Stimulated activated CD4-positive, alpha-beta T cell treated with anti-CD3 and anti-CD28 coated beads, TNF-alpha, amount 100 ng/mL, for 1 hour (primary cell): ENCODE measurements around the gene ZWILCH.
A peak's percentile ranks its signal among the peaks of the same experiment; 100 is the strongest.
"Not testable (repeated sequence)": the region's sequence is repeated elsewhere in the genome, so short reads cannot be mapped to it uniquely, and the experiment has no call there.

ENCODE experiments used
- DNase-seq, 3 donors: peaks; one replicate each; pipeline ENCODE4 v3.0.0-alpha.2; 2020; ENCODE audit warnings: low read depth in 3 of 3, low spot score in 1 of 3

The ZWILCH gene

DNA sequence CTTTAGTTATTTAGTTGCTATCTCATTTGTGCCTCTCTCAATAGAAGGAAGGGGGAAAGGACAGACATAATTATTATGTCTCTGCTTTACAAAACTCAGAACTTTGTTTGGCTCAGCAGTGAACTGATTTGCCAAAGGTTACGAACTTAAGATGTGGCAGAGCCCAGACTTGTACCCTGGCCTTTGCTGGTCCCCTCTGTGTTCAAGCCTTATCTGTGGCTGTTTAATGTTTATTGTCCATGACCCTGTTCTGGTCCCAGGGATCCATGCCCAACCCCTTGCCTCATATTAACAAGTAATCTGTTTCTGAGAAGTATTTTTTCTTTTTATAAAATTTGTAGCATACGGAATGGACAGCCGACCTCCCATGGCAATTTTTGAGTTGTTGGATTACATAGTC, 18.2 kb upstream of the ZWILCH start:
- no peak for DNase-seq

DNA sequence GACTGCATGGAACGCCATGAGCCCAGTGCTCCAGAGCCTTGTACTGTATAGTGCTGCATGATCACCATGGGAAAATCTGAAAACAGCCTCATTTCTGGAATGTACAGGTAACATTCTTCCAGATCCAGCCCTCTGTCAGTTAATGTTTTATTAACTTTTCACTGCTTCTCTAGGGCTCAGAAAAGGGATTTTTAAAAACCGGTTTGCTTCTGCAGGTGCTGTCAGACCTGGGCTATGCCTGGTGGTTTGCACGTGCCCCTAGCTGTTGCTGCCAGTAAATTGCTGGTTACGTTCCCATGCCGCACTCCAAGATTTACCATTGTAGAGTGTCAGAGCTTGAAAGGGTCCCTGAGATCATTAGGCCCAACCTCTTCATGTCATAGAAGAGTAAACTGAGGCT, 16.6 kb upstream of the ZWILCH start:
- no peak for DNase-seq

DNA sequence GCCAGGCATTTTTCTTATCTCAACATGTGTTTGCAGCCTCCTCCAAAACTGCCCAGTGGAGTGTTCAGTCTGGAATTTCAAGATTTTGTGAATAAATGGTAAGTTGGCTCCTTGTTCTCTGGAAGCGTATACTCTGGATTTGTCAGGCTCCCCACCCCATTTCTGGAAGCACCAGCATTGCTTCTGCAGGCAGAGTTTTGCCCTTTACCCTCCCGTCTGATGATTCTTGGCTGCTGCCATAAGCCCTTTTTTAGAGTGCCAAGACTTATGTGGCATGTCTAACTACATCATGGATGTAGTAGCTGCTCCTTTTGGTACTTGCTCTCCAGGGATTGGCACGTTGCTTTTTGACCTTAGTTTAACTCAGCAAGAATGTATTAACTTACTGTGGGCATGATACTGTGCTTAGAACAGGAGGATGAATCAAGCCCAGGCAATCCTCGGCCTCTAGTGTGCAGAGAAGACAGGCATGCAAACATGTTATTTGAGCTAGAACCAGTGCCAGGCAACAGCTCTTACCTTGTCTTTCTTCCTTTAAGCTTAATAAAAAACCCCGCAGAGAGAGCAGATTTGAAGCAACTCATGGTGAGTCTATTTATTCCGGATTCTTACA, 15.8 kb upstream of the ZWILCH start:
- no peak for DNase-seq

DNA sequence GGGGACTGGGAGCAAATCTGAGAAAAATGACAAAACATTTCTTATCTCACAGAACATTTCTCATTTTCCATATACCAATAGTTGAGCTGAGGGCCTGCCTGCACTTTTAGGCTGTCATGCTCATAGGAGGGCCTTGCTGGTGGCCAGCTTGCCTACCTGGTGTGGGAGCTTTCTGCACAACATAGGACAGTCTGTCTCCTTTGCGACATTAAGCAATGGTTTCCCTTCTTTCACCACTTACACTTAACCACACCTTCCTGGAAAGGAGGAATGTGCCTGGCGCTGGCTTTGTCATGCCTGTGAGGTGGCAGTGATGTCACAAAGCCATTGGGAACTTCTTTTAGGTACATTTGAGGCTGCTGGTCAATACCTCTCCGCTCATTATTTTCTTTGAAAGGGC, 13.3 kb upstream of the ZWILCH start:
- DNase-seq = no peak

DNA sequence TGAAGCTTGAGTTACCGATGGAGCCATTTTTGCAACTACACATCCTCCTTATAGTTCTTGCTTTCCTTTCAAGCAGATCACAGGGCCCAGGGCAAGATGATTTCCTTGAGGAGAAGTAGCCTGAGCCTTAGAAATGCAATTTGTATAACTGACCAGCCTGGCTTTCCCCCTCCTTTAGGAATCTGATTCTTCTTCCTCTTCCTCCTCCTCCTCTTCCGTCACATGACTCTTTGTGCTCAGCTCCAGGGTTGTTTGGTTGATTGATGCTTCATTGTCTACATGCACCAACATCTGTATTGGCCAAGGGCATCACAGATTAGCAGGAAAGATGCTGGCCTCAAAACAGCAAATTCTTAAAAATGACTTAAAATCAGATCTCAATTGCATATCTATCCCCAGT, 10.9 kb upstream of the ZWILCH start:
- DNase-seq = no peak

DNA sequence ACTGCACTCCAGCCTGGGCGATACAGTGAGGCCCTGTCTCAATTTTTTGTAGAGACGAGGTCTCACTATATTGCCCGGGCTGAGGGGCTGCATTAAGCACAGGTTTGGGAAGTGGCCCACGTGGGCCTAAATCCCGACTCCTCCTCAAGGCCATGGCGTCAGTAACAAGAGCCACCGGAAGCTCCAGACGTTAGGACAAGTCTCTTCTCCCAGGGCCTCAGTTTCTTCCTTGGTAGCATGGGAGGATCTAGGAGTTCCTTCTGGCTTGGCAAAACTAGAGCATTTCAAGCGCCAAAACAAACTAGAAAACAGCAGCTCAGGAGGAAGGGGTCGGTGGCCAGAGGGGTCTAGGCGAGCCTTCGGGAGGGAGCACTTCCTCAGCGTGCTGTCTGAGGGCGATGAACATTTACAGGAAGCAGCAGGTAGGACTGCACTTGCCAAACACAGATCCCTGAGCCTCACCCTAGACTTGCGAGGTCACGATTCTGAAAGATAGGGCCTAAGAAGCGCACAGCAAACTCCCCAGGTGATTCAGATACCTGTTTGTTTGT, 8.1 kb upstream of the ZWILCH start:
- DNase-seq = peak in 1 of 3 donors; percentile 7

DNA sequence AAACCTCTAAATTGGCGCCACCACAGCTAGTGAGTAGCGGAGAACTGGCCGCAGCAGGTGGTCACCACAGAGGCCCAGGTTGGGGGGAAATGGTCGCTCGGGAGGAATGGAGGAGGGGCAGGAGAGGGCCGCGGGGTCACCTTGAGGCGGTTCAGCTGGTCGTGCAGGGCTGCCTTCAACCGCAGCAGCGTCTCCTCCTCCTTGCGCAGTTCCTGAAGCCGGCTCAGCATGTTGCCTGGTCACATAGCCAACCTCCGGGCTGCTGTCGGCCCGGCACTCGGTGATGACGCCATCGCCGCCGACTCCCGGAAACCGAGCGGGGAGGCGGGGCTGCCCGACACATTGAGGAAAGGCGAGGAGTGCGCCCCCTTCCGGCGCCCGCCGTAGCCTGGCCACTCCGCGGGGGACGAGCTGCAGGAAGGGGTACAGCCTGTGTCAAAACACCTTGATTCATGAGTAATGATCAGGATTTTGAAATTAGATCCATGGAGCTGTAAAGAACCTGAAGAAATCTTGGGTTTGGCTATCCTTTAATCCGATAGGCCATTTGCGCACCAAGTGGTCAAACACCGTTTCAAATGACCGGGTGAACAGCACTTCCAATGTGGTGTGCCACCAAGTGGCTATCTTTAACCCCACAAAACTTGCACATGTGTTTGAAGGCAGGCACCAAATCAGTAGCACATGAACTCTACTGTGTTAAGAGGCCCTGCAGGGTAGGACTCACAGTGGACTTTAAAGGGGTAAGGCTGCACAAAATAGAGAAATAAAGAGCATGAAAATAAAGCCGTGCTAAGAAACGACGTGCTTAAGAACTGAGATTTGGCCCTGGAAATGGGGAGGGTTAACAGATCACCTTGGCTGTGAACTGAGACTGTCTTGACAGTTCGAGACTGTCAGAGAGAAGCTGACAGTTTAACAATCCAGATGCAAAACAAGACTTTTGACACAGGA, 7.3 kb upstream of the ZWILCH start, which contains the start of gene SNAPC5:
Gene SNAPC5, minus strand, starts transcription at position 261 of the 954 bp plus-strand sequence. Its CDS starts 31 bp downstream, at position 230.
- peak; percentile 89 to 99 (median 91) for DNase-seq

DNA sequence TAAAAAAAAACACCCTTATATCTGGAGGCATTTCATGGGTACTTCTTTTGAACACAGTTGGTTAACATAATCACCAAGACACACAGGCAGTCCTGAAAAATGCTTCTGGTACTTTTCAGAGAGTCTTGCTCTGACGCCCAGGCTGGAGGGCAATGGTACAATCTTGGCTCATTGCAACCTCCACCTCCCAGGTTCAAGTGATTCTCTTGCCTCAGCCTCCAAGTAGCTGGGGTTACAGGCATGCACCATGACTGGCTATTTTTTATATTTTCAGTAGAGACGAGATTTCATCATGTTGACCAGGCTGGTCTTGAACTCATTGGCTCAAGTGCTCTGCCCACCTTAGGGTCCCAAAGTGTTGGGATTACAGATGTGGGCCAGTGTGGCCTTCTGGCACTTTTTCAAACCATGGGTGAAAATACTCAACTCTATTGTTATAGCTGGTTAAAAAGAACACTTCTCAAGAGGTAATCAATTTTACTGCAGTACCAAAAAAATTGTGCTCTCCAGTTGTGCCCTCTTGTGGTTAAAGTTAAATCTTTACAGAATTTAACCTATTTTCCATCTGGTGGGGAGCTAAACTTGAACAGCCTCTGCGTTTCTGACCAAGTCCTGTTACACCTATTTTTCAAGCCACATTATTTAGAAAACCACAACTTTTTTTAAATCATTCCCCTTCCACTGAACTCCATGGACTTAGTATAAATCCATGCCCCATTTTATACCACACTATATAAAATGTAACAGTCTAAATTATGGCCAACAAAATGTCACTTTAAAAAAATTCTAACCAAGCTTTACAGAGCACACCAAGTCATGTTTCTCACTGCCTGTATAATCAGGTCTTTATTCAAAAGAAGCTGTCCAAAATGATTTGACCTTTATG, 6.4 kb upstream of the ZWILCH start:
- DNase-seq = no peak

DNA sequence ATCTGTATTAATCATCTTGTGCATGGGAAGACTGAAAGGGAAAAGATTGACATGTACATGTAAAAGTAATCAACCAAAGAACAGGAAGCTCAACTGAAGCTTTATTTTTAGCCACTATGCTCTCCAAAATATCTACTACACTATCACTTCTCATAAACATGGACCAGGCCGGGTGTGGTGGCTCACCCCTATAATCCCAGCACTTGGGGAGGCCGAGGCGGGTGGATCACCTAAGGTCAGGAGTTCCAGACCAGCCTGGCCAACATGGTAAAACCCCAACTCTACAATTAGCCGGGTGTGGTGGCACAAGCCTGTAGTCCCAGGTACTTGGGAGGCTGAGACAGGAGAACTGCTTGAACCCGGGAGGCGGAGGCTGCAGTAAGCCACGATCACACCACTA, 4.8 kb upstream of the ZWILCH start:
- not testable (repeated sequence) for DNase-seq

DNA sequence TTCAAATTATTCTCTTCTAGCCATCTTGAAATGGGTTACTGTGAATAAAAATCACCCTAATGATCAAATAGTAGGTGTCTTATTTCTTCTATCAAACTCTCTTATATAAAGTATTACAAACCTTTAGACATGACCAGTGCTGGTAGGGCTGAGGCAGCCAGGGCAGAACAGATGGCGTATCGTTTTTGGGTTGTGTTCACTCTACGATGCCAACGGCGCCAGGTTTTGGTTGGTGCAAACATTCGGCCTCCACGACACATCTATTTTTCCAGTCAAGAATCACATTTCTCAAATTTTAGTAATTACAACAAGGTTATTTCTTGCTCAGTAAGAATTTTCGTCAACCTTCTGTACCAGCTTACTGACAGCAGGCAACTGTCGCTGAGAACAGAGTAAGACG, 2.6 kb upstream of the ZWILCH start:
- DNase-seq = no peak

DNA sequence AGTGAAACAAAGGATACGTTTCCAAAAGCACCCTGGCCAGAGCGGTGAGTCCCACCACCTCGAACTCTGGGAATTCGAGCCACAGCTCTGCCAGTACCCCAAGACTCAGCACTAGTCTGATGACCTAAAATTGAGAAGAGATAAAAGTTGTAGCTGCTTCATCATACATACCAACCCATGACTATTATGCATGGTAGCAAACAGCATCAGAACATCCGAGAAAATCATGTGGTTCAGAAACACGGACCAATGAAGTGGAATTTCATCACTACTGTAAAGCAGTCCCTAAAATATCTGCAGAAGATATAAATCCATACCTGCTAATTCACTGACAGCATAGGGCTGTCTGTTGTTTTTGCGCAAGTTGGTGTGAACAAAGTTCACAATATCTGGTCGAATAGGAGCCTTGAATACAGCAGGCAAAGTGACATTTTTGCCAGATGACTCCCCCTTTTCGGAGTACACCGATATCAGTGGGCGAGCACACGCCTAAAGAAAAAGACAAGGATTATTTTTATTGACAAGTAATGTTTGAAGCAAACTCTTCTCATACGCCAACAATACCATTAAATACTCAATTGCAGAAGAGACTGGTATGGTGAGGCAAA, 2.0 kb upstream of the ZWILCH start:
- DNase-seq = not testable (repeated sequence)

DNA sequence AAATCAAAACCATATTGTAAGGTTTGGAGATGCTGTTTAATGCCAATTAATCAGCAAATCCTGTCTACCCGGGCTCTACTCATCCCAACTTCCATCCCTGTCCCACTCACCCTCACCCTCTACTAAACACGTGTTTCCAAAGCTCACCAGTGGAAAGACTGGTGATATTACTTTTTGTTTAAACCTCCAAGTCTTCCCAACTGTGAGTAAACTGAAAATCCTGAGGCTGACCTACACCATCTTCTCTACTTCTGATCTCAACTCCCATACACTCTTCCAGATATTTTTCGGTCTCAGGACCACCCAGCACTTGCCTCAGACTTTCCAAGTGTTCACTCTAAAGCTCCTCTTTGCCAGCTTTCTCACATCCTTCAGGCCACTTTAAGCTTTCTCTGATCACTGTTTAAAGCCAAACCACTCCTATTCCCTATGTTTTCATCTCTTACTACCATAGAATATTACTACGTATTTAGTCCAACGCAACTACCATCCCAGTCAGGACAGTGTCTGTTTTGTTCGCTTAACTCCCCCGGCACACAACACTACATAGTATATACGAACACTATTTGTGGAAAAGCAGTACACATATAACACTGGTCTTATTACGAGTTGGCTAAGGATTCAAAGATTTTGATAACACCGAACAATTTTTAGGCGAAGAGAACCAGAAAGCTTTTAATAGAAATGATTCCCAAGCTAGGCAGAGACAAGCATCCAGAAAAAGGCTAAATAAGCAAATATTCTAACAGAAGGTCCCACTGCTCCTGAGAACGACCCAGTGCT, 1.2 kb upstream of the ZWILCH start:
- DNase-seq = no peak

DNA sequence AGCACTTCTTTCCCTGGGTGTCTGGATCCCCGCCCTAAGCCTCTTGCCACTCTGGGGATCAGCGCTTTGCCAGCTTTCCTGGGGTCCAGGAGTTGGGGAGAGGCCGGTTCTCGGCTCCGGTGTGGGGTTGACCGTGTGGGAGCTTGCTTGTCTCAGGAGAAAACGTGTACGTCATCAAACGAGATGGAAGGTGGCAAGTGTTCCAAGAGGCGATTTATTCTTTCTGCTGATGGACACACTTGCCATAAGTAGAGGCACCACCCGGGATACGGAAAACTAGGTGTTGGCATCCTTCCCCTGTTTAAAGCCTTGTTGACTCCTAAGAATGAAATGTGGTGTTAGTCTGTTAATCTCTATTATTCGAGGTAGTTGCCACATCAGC, 295 bp downstream of the ZWILCH start:
- DNase-seq = no peak

DNA sequence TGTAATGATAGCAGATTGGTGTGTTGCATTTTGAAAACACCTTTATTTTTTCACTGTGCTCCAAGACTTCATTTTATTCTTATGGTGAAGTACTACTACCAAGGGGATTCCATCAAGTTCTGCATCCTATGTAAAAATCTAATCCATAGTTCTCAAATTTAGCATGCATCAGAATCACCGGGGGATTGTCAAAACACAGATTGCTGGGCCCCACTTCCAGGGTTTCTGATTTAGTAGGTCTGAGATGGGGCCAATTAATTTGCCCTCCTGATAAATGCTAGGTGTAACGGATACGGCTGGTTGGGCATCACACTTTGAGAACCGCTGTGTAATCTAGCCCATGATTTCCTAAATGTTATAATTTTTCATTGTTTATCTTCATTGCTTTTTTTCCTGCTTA, 692 bp downstream of the ZWILCH start:
- DNase-seq = no peak

DNA sequence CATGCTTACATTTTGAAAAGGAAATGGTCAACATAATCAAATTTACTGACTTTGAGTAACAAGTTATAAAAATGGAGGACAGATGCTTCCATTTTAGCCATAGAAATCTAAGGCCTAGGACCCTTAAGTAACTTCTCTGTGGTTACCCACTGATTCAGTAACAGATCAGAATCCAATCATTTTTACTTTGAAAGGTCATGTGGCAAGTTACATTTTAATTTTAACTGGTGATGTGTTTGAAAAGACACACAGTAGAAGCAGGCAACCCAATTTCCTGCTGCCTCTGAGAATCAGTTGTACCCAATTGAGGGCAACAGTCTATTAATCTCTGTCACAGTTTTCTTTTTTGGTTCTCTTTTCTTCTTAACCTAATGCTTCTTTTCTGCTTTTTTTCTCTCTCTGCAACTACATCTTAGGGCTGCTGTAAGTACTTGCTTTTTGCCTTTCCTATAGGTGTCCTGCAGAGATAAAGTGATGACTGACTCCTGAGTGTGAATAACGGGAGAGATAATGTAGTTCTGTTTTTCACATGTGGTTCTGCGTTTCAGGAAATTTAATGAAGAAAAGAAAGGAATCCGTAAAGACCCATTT, 3.3 kb downstream of the ZWILCH start:
- no peak for DNase-seq

DNA sequence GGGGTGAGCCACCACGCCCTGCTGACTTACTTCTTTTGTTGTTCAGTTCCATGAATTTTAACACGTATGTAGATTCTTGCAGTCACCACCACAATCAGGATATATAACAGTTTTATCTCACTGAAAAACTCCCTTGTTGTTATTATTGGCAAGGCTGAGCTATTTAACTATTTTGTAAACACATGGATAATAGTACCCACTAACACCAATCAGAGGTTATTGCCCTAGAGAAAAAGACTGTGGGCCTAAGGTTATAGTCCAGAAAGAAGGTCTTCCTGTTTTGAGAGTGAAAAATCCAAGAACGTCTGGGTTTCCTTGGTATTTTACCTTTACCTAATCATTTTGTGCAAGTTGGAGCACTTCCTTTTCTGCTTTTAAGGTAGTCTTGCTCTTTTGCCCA, 9.5 kb downstream of the ZWILCH start:
- DNase-seq = no peak

DNA sequence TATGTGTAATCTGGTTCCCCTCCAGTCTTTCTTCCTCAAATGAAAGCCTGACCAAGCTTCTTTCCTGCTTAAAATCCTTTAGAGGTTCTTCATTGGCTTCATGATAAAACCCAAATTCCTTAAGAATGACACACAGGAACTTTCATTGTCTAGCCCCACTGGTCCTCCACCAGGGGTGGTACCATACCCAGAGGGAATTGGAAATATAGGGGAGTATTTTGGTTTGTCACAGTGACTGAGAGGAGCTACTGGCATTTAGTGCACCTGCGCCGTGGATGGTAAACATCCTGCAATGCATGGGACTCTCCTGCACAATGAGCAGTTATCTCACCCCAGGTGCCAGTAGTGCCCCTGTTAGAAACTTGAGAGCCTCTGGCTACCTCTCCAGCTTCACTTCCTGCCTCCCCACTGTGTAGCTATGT, 10.8 kb downstream of the ZWILCH start:
- DNase-seq = no peak

DNA sequence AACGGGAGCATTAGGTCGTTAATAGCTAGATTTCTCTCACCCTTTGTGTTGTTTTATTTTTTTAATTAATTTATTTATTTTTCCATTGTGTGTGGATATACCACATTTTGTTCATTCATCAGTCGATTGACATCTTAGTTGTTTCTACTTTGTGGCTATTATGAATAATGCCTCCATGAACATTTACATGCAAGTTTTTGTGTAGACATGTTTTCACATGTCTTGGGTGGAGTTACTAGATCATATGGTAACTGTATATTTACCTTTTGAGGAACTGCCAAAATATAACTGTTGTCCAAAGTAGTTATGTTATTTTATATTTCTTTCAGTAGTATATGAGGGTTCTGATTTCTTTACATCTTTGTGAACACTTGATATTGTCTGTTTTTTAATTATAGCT, 18.8 kb downstream of the ZWILCH start:
- no peak for DNase-seq

DNA sequence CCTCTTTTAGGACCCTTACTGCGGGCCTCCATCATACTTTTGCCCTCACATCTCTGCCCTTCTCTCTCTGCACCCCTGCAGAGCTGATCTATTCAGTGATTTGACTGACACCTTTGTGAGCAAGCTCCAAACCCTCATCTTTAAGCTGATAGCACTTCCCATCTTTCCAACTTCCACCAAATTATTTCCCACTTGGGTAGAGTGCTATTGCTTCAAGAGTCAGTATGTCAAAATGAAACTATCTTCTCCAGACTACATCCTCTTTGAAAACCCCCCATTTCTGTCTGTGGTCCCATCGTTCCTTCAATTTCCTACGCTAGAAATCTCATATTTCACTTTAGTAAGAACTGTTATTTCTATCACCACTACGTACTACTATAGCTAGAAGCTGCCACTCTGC, 19.7 kb downstream of the ZWILCH start:
- no peak for DNase-seq

DNA sequence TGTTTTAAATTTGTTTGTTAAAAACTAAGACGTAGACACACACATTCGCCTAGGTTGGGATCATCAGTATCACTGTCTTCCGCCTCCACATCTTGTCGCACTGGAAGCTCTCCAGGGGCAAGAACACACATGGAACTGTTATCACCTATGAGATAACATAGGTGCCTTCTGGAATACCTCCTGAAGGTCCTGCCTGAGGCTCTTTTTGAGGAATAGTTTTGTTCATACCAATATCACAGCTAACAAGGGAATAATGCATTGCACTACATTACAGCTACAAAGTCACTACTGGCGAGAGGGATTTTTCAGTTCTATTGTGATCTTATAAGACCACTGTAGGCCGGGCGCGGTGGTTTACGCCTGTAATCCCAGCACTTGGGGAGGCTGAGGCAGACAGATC, 29.9 kb downstream of the ZWILCH start:
- DNase-seq = no peak
